COLO829 (cell line): ENCODE data around the gene INTS7.

Source experiments
- DNase-seq: peaks from one replicate; pipeline ENCODE4 v3.0.0; 2012; ENCODE audit warnings: low spot score

The INTS7 gene

DNA sequence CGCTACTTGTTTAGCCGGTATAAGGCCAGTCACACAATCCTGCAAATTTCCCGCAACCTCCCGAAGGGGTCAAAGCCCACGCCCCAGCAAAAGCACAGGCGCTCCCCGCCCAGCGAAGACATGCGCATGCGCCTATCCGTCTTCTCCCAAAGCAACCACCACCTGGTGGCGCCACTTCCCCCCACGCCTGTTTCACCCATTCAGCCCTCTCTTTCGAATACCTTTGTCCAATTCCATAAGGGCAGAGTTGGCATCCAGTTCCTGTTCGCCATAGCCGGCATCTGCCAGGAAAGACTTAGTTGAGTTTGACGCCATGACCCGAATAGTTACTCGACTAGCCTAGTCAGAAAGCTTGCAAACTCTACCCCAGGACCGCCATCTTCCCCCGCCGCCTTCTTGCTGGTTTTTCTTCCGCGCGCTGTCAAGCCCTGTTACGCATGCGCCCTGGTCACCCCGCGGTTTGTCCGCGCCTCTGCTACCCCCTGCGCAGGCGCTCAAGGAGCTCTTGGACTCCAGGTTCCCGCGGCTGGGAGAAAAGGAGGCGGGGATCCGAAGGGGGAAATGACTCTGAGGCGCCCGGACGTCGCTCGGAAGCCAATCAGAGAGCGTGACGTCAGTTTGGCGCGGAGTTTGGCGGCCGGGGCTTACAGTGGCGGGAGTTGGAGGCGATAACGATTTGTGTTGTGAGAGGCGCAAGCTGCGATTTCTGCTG is at the start of gene INTS7, which contains the start of gene DTL:
TSS of gene INTS7 (minus strand) at position 435 of the 712 bp plus-strand sequence. CDS start at position 315, 120 bp downstream.
TSS of gene DTL (plus strand) at position 626 of the 712 bp plus-strand sequence. CDS start 143 bp downstream, outside the sequence.
- peak; percentile 100 for DNase-seq

DNA sequence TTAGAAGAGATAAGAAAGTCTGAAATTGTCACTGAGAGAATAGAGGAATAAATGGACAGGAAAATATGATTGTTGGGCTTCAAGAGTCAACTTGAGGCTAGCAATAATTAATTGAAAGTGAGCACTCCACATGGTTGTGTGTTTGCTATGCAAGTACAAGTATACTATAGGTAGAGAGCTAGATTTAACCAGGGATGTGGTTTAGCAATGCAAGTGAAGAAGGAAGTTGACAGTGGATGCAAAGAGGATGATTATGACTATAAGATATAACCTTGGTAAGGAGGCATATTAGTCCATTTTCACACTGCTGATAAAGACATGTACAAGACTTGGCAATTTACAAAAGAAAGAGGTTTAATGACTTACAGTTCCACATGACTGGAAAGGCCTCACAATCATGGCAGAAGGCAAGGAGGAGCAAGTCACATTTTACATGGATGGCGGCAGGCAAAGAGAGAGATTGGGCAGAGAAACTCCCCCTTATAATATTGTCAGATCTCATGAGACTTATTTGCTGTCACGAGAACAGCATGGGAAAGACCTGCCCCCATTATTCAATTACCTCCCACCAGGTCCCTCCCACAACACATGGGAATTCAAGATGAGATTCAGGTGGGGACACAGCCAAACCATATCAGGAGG is 47.5 kb upstream of the INTS7 start:
- DNase-seq: no peak

DNA sequence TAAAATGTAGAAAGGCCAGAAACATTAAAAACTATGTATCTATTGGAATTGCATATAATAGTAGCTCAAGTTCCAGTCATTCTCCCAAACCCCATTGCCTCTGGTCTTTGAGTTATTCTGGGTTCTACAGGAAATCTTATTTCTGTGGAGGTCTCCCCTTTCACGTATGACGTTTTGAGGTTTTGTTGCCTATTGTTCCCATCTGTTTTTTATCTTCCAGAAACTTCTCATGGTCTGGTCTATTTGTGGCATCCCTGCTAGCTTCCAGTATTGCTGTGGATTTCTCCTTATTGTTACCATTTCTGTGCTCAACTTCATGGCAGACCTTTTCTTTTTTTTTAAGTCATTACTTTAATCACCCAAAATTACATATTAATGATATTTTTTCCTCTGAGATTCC is 43.5 kb upstream of the INTS7 start:
- no peak for DNase-seq

- DNase-seq: peak; percentile 61
These were observed 41.7 kb upstream of the INTS7 start for GRCh38 chr1:212077028-212077427.

- DNase-seq: no peak
These were observed 39.5 kb upstream of the INTS7 start for GRCh38 chr1:212074856-212075255.

GRCh38 chr1:212074313-212074712 is 39.0 kb upstream of the INTS7 start:
- no peak for DNase-seq

DNA sequence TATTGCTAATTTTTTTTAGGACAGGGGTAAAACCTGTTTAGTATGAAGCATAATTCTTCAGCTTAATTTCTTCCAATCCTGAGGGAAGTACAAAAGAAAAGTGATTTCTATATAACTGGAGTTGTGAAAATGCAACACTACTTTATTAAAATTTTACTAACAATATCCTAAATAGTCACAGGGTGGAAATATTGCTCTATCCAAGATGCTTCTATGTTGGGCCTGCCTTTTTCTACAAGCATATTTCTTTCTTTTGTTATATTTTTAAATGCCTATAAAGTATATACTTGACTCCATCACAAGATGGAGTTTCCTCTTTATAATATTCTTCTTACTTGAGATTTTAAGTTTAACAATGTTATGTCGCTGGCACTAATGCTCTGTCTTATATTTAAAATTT is 38.1 kb upstream of the INTS7 start:
- no peak for DNase-seq

DNA sequence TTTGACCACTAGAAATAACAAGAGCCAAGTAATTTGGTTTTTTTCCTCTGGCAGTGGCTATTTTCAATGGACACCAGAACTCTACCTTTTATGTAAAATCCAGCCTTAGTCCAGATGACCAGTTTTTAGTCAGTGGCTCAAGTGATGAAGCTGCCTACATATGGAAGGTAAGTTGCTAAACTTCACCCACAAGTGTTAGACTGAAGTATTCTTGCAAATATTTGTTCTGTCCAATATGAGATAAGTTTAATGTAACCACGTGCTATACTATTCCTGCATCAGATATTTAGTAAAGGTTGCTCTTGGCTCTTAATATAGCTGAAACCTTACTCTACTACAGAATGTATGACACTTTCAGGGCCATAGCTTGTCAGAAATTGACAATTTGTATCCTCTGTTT is 36.7 kb upstream of the INTS7 start:
- DNase-seq: no peak

DNA sequence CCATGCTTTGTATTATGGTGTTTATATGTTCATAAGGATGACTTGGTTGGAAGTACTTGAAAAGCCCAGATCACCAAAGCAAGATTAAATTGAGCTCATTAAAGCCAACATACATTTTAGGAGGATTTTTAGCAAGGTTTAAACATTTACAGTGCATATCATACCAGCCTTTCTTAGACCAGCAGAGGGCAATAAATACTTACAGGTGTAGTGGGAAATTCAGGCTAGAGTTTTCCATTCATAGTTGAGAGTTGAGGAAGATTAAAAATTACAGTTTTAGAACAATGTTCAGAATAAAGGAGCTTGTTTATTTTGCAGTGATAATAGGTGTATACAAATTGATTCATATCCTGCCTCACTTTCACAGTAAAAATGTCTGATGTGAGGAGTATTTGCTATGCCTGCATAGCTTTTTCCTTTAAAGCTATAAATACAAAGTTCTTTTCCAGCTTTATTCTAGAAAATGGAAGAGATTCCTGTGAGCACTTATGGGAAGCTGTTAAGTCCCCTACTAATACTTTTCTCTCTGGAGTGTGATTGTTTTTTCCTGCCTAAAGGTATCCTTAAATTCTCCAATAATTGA is 35.5 kb upstream of the INTS7 start:
- DNase-seq: peak; percentile 53

GRCh38 chr1:212067787-212068186 is 32.4 kb upstream of the INTS7 start:
- no peak for DNase-seq

- peak; percentile 45 for DNase-seq
These were observed 27.6 kb upstream of the INTS7 start for GRCh38 chr1:212062832-212063438.

- DNase-seq: no peak
These were observed 25.5 kb upstream of the INTS7 start for GRCh38 chr1:212060632-212061472.

- no peak for DNase-seq
These were observed 20.0 kb upstream of the INTS7 start for GRCh38 chr1:212055333-212055732.

GRCh38 chr1:212053993-212054392 is 18.6 kb upstream of the INTS7 start:
- DNase-seq: no peak

- DNase-seq: no peak
These were observed 10.6 kb upstream of the INTS7 start for GRCh38 chr1:212045981-212046380.

GRCh38 chr1:212044851-212045250 is 9.5 kb upstream of the INTS7 start:
- DNase-seq: no peak

DNA sequence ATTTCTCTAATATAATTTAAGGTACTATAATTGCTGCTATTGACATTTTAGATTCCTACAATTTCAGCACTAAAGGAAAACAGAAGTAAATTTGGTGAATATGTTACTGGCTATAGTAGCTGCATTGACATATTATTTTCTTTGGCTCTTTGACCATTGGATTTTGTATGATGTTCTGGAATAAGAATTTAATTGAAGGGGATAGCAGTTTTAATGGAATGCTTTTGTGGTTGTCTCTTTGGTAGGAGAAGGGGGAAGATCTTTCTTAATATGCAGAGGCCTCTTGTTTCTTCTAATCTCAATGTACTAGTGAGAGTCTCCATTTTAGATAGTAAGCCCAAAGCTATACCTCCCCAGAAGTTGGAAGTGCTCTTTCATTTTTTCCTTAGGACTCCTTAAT is 7.1 kb upstream of the INTS7 start:
- DNase-seq: no peak

DNA sequence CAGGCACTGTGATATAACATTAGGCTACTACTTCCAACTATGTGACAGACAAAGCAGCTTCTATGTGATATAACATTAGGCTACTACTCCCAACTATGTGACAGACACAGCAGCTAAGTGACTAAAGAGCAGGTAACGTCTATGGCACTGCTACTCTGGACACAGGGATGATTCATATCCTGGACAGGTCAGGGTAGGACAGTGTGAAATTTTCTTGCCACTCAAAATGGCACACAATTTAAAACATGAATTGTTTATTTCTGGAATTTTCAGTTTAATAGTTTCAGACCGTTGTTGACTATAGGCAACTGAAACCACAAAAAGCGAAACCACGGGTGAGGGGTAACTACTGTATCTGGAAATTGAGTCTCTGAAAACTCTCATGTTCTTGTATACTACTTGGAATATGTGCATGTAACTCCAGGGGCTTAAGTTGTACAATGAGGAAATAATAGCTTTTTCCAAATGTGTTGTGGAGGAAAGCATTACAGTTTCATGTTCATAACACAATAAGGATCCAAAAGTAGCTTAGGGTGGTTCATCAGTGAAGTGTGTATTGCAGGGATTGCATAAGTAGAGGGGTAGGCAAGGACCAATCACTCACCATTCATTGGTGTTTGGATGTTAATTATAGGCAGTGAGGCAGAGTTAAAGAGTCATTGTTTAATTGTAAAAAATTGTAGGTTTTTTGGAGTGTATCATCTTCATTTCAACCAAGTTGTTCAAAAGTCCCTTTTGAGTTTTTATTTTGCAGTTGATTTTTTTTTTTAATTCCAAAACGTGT is 5.5 kb upstream of the INTS7 start:
- DNase-seq: no peak

DNA sequence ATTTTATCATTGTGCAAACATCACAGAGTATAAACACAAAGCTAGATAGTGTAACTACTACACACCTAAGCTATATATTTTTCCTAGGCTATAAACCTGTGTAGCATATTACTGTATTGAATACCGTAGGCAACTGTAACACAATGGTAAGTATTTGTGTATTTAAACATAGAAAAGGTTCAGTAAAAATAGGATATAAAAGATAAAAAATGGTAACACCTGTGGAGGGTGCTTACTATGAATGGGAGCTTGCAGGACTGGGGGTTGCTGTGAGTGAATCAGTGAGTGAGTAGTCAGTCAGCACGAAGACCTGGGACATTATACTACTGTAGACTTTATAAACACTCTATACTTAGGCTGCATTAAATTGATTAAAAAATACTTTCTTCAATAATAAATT is 4.3 kb upstream of the INTS7 start:
- no peak for DNase-seq

- DNase-seq: no peak
These were observed 2.5 kb upstream of the INTS7 start for GRCh38 chr1:212037900-212038299.
